ENCODE results near the gene CCAR1.

DNA sequence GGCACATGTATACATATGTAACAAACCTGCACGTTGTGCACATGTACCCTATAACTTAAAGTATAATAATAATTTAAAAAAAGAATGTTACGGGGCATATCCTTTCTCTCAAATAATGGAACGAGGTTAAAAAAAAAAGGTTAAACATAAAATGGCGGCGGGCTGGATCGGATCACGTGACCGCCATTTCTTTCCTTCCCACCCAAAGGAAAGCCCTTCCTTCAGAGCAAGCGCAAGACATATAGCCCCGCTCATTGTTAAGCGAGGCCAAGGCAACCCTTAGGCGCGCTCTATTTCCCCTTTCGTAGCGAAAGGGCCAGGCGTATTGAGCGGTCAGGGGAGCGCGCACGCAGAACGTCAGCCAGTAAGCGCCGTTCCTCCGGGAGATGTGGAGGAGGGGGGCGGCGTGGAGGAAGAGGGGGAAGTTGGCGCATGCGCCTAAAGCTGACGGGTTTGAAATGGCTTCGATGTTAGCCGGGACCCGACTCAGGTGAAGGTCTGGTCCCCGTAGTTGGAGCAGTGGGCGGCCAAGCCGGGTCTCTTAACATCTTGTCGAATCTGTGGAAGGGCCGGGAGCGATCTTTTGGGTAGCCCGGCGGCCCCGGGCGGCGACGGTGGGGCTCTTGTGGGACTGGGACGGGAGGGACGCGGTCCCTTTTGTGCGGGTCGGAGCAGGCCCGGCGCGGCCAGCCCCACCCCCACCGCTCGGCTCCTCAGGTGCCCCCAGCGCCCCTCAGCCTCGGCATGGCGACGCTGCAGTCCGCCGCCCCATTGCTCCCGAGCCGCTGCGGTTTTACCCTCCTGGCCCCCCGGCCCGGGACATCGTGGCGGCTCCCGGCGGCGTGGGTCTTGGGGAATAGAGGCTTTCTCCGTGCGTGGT, at the start of gene CCAR1:
- TF ChIP-seq, protein P1, sequence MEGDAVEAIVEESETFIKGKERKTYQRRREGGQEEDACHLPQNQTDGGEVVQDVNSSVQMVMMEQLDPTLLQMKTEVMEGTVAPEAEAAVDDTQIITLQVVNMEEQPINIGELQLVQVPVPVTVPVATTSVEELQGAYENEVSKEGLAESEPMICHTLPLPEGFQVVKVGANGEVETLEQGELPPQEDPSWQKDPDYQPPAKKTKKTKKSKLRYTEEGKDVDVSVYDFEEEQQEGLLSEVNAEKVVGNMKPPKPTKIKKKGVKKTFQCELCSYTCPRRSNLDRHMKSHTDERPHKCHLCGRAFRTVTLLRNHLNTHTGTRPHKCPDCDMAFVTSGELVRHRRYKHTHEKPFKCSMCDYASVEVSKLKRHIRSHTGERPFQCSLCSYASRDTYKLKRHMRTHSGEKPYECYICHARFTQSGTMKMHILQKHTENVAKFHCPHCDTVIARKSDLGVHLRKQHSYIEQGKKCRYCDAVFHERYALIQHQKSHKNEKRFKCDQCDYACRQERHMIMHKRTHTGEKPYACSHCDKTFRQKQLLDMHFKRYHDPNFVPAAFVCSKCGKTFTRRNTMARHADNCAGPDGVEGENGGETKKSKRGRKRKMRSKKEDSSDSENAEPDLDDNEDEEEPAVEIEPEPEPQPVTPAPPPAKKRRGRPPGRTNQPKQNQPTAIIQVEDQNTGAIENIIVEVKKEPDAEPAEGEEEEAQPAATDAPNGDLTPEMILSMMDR (IDR thresholded peaks at IDR 0.05 in 2 of 3, conservative IDR thresholded peaks at IDR 0.05 in 1 of 3; ENCODE audit: borderline replicate concordance in 1 of 3, insufficient read depth in 1 of 3, low read depth in 2 of 3, low read length in 2 of 3), result no peak
- TF ChIP-seq POLR2A (IDR thresholded peaks at IDR 0.05; ENCODE audit: borderline replicate concordance, extremely low read depth, insufficient read depth, insufficient read length), result peak; percentile 80
- TF ChIP-seq EZH2phosphoT487 (IDR thresholded peaks at IDR 0.05; ENCODE audit: borderline replicate concordance), result no peak
- no peak for TF ChIP-seq EGR1 (IDR thresholded peaks at IDR 0.05; ENCODE audit: low read depth)
- no peak for TF ChIP-seq RAD21 (IDR thresholded peaks at IDR 0.05; ENCODE audit: low read depth)
- TF ChIP-seq, protein P2, sequence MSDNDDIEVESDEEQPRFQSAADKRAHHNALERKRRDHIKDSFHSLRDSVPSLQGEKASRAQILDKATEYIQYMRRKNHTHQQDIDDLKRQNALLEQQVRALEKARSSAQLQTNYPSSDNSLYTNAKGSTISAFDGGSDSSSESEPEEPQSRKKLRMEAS (IDR thresholded peaks at IDR 0.05), result peak; percentile 90
- peak; percentile 87 for TF ChIP-seq POLR2AphosphoS5 (IDR thresholded peaks at IDR 0.05; ENCODE audit: low read depth, low read length)
- no peak for TF ChIP-seq CEBPB (IDR thresholded peaks at IDR 0.05; ENCODE audit: low read depth)
